ENCODE results near the gene CYP3A7. TPM values are rescaled to one million over a fixed set of nuclear protein-coding genes. Genes with fewer than 3 reads are reported as not detected.
A peak's percentile ranks its signal among the peaks of the same experiment; 100 is the strongest.
"Not testable (repeated sequence)": the region's sequence is repeated elsewhere in the genome, so short reads cannot be mapped to it uniquely, and the experiment has no call there.

CYP3A7 gene
- total RNA-seq, 1 experiment from 2014 or later = 0.71 TPM

- Mint-ChIP-seq H3K27me3 (ENCODE audit: unreplicated experiment) (no peaks in the 10 kb centered on the region), H3K36me3 (ENCODE audit: insufficient read depth, unreplicated experiment) (no peaks in the 10 kb centered on the region), H3K9me3 (ENCODE audit: low read depth, unreplicated experiment) (no peaks in the 10 kb centered on the region), H3K4me1 (ENCODE audit: low read depth, unreplicated experiment) (peaks cover 33% of the 10 kb centered on the region), H3K27ac (ENCODE audit: unreplicated experiment) (no peak overlapping the region), H3K4me3 (ENCODE audit: low read depth, unreplicated experiment) (no peak overlapping the region)
- BruUV-seq (replicated peaks) = no TSS peak
- no peak for DNase-seq
- intact Hi-C loops (cut with micrococcal nuclease; ENCODE audit: unreplicated experiment) = no loop called here
- CTCF ChIA-PET = interaction anchor here (0.6 kb wide), 1 partner anchor 83 kb away, joined by 3 read pairs; no protein-coding TSS in a partner anchor
- TF ChIP-seq, protein P1, sequence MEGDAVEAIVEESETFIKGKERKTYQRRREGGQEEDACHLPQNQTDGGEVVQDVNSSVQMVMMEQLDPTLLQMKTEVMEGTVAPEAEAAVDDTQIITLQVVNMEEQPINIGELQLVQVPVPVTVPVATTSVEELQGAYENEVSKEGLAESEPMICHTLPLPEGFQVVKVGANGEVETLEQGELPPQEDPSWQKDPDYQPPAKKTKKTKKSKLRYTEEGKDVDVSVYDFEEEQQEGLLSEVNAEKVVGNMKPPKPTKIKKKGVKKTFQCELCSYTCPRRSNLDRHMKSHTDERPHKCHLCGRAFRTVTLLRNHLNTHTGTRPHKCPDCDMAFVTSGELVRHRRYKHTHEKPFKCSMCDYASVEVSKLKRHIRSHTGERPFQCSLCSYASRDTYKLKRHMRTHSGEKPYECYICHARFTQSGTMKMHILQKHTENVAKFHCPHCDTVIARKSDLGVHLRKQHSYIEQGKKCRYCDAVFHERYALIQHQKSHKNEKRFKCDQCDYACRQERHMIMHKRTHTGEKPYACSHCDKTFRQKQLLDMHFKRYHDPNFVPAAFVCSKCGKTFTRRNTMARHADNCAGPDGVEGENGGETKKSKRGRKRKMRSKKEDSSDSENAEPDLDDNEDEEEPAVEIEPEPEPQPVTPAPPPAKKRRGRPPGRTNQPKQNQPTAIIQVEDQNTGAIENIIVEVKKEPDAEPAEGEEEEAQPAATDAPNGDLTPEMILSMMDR (IDR thresholded peaks at IDR 0.05; ENCODE audit: unreplicated experiment) = no peak
These were observed 40.6 kb downstream of the CYP3A7 start for GRCh38 chr7:99694201-99694911.

DNA sequence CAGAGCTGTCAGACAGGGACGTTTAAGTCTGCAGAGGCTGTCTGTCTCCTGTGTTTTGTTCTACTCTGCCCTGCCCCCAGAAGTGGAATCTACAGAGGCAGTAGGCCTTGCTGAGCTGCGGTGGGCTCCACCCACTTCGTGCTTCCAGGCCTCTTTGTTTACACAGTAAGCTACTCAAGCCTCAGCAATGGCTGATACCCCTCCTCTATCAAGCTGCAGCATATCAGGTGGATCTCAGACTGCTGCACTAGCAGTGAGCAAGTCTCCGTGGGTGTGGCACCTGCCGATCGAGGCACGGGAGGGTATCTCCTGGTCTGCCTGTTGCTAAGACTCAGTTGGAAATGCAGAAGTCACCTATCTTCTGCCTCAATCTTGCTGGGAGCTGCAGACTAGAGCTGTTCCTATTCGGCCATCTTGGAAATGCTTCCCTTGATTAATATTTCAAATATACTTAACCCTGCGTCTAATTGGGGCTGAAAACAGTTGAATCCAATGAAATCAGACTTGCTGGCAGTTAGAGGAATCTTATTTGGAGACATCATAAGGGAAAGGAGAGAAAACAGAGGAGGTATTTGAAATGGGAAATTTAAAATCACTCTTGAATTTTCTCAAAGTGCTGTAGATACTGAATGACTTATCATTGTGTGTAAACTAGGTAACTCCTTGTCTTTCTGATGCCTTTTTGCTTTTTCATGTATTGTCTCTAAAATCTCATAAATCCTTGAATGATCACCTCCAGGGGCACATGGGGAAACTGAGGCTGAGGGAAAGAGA lies 41.4 kb downstream of the CYP3A7 start:
- no TSS peak for BruUV-seq (replicated peaks)
- peak; percentile 45 for DNase-seq
- TF ChIP-seq, protein P1 (IDR thresholded peaks at IDR 0.05; ENCODE audit: unreplicated experiment) = no peak
- no peaks in the 10 kb centered on the region for H3K9me3 Mint-ChIP-seq (ENCODE audit: low read depth, unreplicated experiment)
- H3K4me1 Mint-ChIP-seq (ENCODE audit: low read depth, unreplicated experiment) = peaks cover 26% of the 10 kb centered on the region
- H3K36me3 Mint-ChIP-seq (ENCODE audit: insufficient read depth, unreplicated experiment) = no peaks in the 10 kb centered on the region
- no peak overlapping the region for H3K27ac Mint-ChIP-seq (ENCODE audit: unreplicated experiment)
- intact Hi-C loops (cut with micrococcal nuclease; ENCODE audit: unreplicated experiment) = no loop called here
- H3K4me3 Mint-ChIP-seq (ENCODE audit: low read depth, unreplicated experiment) = peak overlapping the region; percentile 9
- CTCF ChIA-PET = no interaction called here
- H3K27me3 Mint-ChIP-seq (ENCODE audit: unreplicated experiment) = no peaks in the 10 kb centered on the region

DNA sequence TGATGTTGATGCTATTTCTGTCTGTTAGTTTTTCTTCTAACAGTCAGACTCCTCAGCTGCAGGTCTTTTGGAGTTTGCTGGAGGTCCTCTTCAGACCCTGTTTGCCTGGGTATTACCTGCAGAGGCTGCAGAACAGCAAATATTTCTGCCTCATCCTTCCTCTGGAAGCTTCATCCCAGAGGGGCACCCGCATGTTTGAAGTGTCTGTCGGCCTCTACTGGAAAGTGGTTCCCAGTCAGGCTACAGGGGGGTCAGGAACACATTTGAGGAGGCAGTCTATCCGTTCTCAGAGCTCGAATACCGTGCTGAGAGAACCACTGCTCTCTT lies 41.9 kb downstream of the CYP3A7 start:
- Mint-ChIP-seq H3K36me3 (ENCODE audit: insufficient read depth, unreplicated experiment) (no peaks in the 10 kb centered on the region), H3K27me3 (ENCODE audit: unreplicated experiment) (no peaks in the 10 kb centered on the region), H3K4me3 (ENCODE audit: low read depth, unreplicated experiment) (peak overlapping the region; percentile 9), H3K27ac (ENCODE audit: unreplicated experiment) (no peak overlapping the region), H3K4me1 (ENCODE audit: low read depth, unreplicated experiment) (peaks cover 26% of the 10 kb centered on the region), H3K9me3 (ENCODE audit: low read depth, unreplicated experiment) (no peaks in the 10 kb centered on the region)
- intact Hi-C loops (cut with micrococcal nuclease; ENCODE audit: unreplicated experiment) = no loop called here
- TF ChIP-seq, protein P1 (IDR thresholded peaks at IDR 0.05; ENCODE audit: unreplicated experiment) = no peak
- no TSS peak for BruUV-seq (replicated peaks)
- no peak for DNase-seq
- CTCF ChIA-PET = no interaction called here

- H3K27ac Mint-ChIP-seq (ENCODE audit: unreplicated experiment); DNase-seq; H3K27me3 Mint-ChIP-seq (ENCODE audit: unreplicated experiment); intact Hi-C loops (cut with micrococcal nuclease; ENCODE audit: unreplicated experiment); H3K9me3 Mint-ChIP-seq (ENCODE audit: low read depth, unreplicated experiment); BruUV-seq (replicated peaks); CTCF ChIA-PET; H3K36me3 Mint-ChIP-seq (ENCODE audit: insufficient read depth, unreplicated experiment); H3K4me3 Mint-ChIP-seq (ENCODE audit: low read depth, unreplicated experiment): not testable (repeated sequence)
- H3K4me1 Mint-ChIP-seq (ENCODE audit: low read depth, unreplicated experiment) = peaks cover 26% of the 10 kb centered on the region
These were observed 42.4 kb downstream of the CYP3A7 start for GRCh38 chr7:99692563-99692962.

DNA sequence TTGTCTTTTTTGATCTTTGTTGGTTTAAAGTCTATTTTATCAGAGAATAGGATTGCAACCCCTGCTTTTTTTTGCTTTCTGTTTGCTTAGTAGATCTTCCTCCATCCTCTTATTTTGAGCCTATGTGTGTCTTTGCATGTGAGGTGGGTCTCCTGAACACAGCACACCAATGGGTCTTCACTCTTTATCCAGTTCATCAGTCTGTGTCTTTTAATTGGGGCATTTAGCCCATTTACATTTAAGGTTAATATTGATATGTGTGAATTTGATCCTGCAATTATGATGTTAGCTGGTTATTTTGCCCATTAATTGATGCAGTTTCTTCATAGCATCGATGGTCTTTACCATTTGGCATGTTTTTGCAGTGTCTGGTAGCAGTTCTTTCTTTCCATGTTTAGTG lies 43.3 kb downstream of the CYP3A7 start:
- H3K27me3 Mint-ChIP-seq (ENCODE audit: unreplicated experiment); BruUV-seq (replicated peaks); intact Hi-C loops (cut with micrococcal nuclease; ENCODE audit: unreplicated experiment); H3K4me3 Mint-ChIP-seq (ENCODE audit: low read depth, unreplicated experiment); DNase-seq; H3K36me3 Mint-ChIP-seq (ENCODE audit: insufficient read depth, unreplicated experiment); H3K9me3 Mint-ChIP-seq (ENCODE audit: low read depth, unreplicated experiment); H3K27ac Mint-ChIP-seq (ENCODE audit: unreplicated experiment); CTCF ChIA-PET: not testable (repeated sequence)
- peaks cover 26% of the 10 kb centered on the region for H3K4me1 Mint-ChIP-seq (ENCODE audit: low read depth, unreplicated experiment)

DNA sequence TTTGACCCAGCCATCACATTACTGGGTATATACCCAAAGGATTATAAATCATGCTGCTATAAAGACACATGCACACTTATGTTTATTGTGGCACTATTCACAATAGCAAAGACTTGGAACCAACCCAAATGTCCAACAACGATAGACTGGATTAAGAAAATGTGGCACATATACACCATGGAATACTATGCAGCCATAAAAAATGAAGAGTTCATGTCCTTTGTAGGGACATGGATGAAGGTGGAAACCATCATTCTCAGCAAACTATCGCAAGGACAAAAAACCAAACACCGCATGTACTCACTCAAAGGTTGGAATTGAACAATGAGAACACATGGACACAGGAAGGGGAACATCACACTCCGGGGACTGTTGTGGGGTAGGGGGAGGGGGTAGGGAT lies 44.1 kb downstream of the CYP3A7 start:
- BruUV-seq (replicated peaks); H3K27ac Mint-ChIP-seq (ENCODE audit: unreplicated experiment); H3K27me3 Mint-ChIP-seq (ENCODE audit: unreplicated experiment); DNase-seq; H3K4me3 Mint-ChIP-seq (ENCODE audit: low read depth, unreplicated experiment); H3K36me3 Mint-ChIP-seq (ENCODE audit: insufficient read depth, unreplicated experiment); intact Hi-C loops (cut with micrococcal nuclease; ENCODE audit: unreplicated experiment); CTCF ChIA-PET; H3K9me3 Mint-ChIP-seq (ENCODE audit: low read depth, unreplicated experiment): not testable (repeated sequence)
- H3K4me1 Mint-ChIP-seq (ENCODE audit: low read depth, unreplicated experiment) = peaks cover 26% of the 10 kb centered on the region

DNA sequence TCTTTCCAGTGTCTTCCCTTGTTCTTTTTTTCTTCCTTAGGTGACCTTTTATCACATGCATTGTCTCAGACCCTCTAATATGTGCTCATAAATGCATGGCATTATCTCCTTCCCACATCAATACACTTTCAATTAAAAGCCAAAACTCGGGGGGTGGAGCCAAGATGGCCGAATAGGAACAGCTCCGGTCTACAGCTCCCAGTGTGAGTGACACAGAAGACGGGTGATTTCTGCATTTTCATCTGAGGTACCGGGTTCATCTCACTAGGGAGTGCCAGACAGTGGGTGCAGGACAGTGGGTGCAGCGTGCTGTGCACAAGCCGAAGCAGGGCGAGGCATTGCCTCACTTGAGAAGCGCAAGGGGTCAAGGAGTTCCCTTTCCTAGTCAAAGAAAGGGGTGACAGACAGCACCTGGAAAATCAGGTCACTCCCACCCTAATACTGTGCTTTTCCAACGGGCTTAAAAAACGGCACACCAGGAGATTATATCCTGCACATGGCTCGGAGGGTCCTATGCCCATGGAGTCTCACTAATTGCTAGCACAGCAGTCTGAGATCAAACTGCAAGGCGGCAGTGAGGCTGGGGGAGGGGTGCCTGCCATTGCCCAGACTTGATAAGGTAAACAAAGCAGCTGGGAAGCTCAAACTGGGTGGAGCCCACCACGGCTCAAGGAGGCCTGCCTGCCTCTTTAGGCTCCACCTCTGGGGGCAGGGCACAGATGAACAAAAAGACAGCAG lies 49.0 kb downstream of the CYP3A7 start:
- H3K9me3 Mint-ChIP-seq (ENCODE audit: low read depth, unreplicated experiment); H3K27me3 Mint-ChIP-seq (ENCODE audit: unreplicated experiment); H3K36me3 Mint-ChIP-seq (ENCODE audit: insufficient read depth, unreplicated experiment); DNase-seq; H3K4me1 Mint-ChIP-seq (ENCODE audit: low read depth, unreplicated experiment); intact Hi-C loops (cut with micrococcal nuclease; ENCODE audit: unreplicated experiment); H3K27ac Mint-ChIP-seq (ENCODE audit: unreplicated experiment); H3K4me3 Mint-ChIP-seq (ENCODE audit: low read depth, unreplicated experiment); BruUV-seq (replicated peaks); CTCF ChIA-PET: not testable (repeated sequence)
